Spinal cord (tissue), 10 donors: ENCODE data around the gene ATP9B. TPM values are rescaled to one million over a fixed set of nuclear protein-coding genes. Genes with fewer than 3 reads are reported as not detected.

Source experiments
- DNase-seq, 6 donors: peaks; one replicate each; pipeline versions ENCODE4 v3.0.0 to v3.0.0-alpha.2; 2013 to 2015; ENCODE audit warnings: low spot score in 6 of 6, low read depth in 4 of 6
- H3K27ac ChIP-seq: one replicate; pipeline ENCODE4 v1.5.1; 2013; ENCODE audit warnings: low read depth, low read length, control low read depth
- H3K27me3 ChIP-seq: one replicate; pipeline ENCODE4 v1.6.1; 2013; ENCODE audit warnings: low read length; ENCODE audit not compliant: control insufficient read depth, insufficient read depth
- H3K36me3 ChIP-seq: one replicate; pipeline ENCODE4 v1.6.1; 2013; ENCODE audit warnings: low read length; ENCODE audit not compliant: control insufficient read depth, insufficient read depth
- H3K4me1 ChIP-seq: one replicate; pipeline ENCODE4 v1.6.1; 2013; ENCODE audit warnings: low read length; ENCODE audit not compliant: control insufficient read depth, insufficient read depth
- H3K4me3 ChIP-seq: one replicate; pipeline ENCODE4 v1.5.1; 2013; ENCODE audit warnings: low read depth, low read length, control low read depth
- H3K9me3 ChIP-seq: one replicate; pipeline ENCODE4 v1.6.1; 2013; ENCODE audit warnings: low read length; ENCODE audit not compliant: control insufficient read depth, insufficient read depth
- WGBS: methylation state at CpG from one replicate; pipeline ENCODE4 v1.1.5; 2013; ENCODE audit warnings: missing lambda C conversion rate; ENCODE audit not compliant: insufficient coverage; 5-methylcytosine and 5-hydroxymethylcytosine counted together
- polyA plus RNA-seq, 2 donors: library from polyadenylated mRNA; unstranded; fragments of 120-200 nt; gene quantifications; one replicate each; pipeline ENCODE4 v1.2.1, GENCODE V29; 2013; ENCODE audit not compliant: insufficient read length in 2 of 2
- total RNA-seq, 2 donors: library from RNA; depleted of rRNA in 1 of 2; stranded (reverse); fragments of 120-200 nt in 1 of 2; fragments of >200 nt in 1 of 2; gene quantifications; one replicate each; pipeline versions ENCODE4 v1.2.3 to v1.2.4, GENCODE V29; 2013 to 2014
- donor health status: healthy.

Gene ATP9B
- total and polyA plus RNA-seq, 4 donors = 19.5 to 72.7 (median 35.6) TPM

GRCh38 chr18:79305911-79306310 lies 236.7 kb downstream of the ATP9B start:
- no peaks in the 10 kb centered on the region for H3K27me3 ChIP-seq
- H3K9me3 ChIP-seq = no peaks in the 10 kb centered on the region
- WGBS = 42% methylated on average over 5 of the region's 9 CpGs
- peak in 2 of 6 donors; percentile 34 to 67 for DNase-seq
- H3K36me3 ChIP-seq = peaks cover 9% of the 10 kb centered on the region
- no peak overlapping the region for H3K27ac ChIP-seq
- peaks cover 3% of the 10 kb centered on the region for H3K4me1 ChIP-seq
- no peak overlapping the region for H3K4me3 ChIP-seq

- no peak overlapping the region for H3K27ac ChIP-seq
- H3K36me3 ChIP-seq = peaks cover 13% of the 10 kb centered on the region
- DNase-seq = no peak
- H3K4me3 ChIP-seq = no peak overlapping the region
- no peaks in the 10 kb centered on the region for H3K27me3 ChIP-seq
- 87% methylated on average over 9 of the region's 11 CpGs for WGBS
- H3K4me1 ChIP-seq = peaks cover 2% of the 10 kb centered on the region
- no peaks in the 10 kb centered on the region for H3K9me3 ChIP-seq
Measured at GRCh38 chr18:79309614-79310358, 240.6 kb downstream of the ATP9B start.

- 84% methylated on average over 10 of the region's 12 CpGs for WGBS
- Histone ChIP-seq H3K36me3 (peaks cover 9% of the 10 kb centered on the region), H3K27ac (no peak overlapping the region), H3K4me3 (no peak overlapping the region), H3K9me3 (no peaks in the 10 kb centered on the region), H3K27me3 (no peaks in the 10 kb centered on the region), H3K4me1 (no peaks in the 10 kb centered on the region)
- no peak for DNase-seq
Measured at GRCh38 chr18:79314838-79315388, 245.7 kb downstream of the ATP9B start.

GRCh38 chr18:79315596-79315995 lies 246.4 kb downstream of the ATP9B start:
- Histone ChIP-seq H3K36me3 (peaks cover 13% of the 10 kb centered on the region), H3K9me3 (no peaks in the 10 kb centered on the region), H3K27me3 (no peaks in the 10 kb centered on the region), H3K4me1 (no peaks in the 10 kb centered on the region), H3K27ac (no peak overlapping the region), H3K4me3 (no peak overlapping the region)
- WGBS = no CpG with 5 or more reads among the region's 2 CpGs
- peak in 1 of 6 donors; percentile 49 for DNase-seq

- Histone ChIP-seq H3K27me3 (no peaks in the 10 kb centered on the region), H3K27ac (no peak overlapping the region), H3K4me3 (no peak overlapping the region), H3K4me1 (no peaks in the 10 kb centered on the region), H3K36me3 (peaks cover 10% of the 10 kb centered on the region), H3K9me3 (no peaks in the 10 kb centered on the region)
- DNase-seq = peak in 2 of 6 donors; percentile 34 to 49
- 55% methylated on average over 2 of the region's 2 CpGs for WGBS
Measured at GRCh38 chr18:79317703-79318102, 248.5 kb downstream of the ATP9B start.

GRCh38 chr18:79318142-79318673 lies 249.0 kb downstream of the ATP9B start:
- Histone ChIP-seq H3K27me3 (no peaks in the 10 kb centered on the region), H3K4me3 (no peak overlapping the region), H3K27ac (no peak overlapping the region), H3K36me3 (peaks cover 10% of the 10 kb centered on the region), H3K9me3 (no peaks in the 10 kb centered on the region), H3K4me1 (no peaks in the 10 kb centered on the region)
- DNase-seq = no peak
- 96% methylated on average over 4 of the region's 9 CpGs for WGBS

- no peaks in the 10 kb centered on the region for H3K27me3 ChIP-seq
- WGBS = 81% methylated on average over 11 of the region's 15 CpGs
- H3K4me3 ChIP-seq = no peak overlapping the region
- no peaks in the 10 kb centered on the region for H3K4me1 ChIP-seq
- no peaks in the 10 kb centered on the region for H3K9me3 ChIP-seq
- H3K36me3 ChIP-seq = peaks cover 10% of the 10 kb centered on the region
- H3K27ac ChIP-seq = no peak overlapping the region
- DNase-seq = peak in 1 of 6 donors; percentile 59
Measured at GRCh38 chr18:79320216-79320850, 251.1 kb downstream of the ATP9B start.

GRCh38 chr18:79321625-79322405 lies 252.6 kb downstream of the ATP9B start:
- no peaks in the 10 kb centered on the region for H3K9me3 ChIP-seq
- no peak overlapping the region for H3K4me3 ChIP-seq
- peak in 1 of 6 donors; percentile 21 for DNase-seq
- 91% methylated on average over 16 of the region's 17 CpGs for WGBS
- no peaks in the 10 kb centered on the region for H3K4me1 ChIP-seq
- no peaks in the 10 kb centered on the region for H3K27me3 ChIP-seq
- H3K36me3 ChIP-seq = peaks cover 12% of the 10 kb centered on the region
- H3K27ac ChIP-seq = no peak overlapping the region

- H3K4me3 ChIP-seq = no peak overlapping the region
- DNase-seq = no peak
- no peaks in the 10 kb centered on the region for H3K9me3 ChIP-seq
- H3K36me3 ChIP-seq = peaks cover 12% of the 10 kb centered on the region
- H3K4me1 ChIP-seq = no peaks in the 10 kb centered on the region
- no peak overlapping the region for H3K27ac ChIP-seq
- no peaks in the 10 kb centered on the region for H3K27me3 ChIP-seq
- WGBS = 93% methylated on average over 3 of the region's 3 CpGs
Measured at GRCh38 chr18:79322441-79322840, 253.2 kb downstream of the ATP9B start.
